ENCODE data around the gene SHROOM2.

DNA sequence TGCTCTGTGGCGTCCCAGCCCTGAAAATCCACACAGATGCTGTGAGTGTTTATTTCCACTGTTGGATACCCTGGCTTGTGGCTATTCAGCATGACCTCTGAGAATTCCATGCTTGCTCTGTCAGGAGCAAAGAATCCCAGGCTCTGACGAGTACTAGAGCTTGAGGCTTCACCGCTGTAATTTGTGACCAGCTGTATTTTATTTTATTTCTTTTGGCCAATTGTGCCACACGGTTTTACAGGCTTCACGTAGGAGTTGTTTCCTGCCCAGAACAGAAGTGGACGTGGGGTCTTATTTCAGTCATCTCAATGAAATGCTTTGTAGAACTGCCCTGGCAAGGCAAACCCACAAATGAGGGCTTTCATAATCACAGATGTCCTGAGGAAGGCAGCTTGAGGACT lies 111.5 kb downstream of the SHROOM2 start:
- TF ChIP-seq, protein P1, sequence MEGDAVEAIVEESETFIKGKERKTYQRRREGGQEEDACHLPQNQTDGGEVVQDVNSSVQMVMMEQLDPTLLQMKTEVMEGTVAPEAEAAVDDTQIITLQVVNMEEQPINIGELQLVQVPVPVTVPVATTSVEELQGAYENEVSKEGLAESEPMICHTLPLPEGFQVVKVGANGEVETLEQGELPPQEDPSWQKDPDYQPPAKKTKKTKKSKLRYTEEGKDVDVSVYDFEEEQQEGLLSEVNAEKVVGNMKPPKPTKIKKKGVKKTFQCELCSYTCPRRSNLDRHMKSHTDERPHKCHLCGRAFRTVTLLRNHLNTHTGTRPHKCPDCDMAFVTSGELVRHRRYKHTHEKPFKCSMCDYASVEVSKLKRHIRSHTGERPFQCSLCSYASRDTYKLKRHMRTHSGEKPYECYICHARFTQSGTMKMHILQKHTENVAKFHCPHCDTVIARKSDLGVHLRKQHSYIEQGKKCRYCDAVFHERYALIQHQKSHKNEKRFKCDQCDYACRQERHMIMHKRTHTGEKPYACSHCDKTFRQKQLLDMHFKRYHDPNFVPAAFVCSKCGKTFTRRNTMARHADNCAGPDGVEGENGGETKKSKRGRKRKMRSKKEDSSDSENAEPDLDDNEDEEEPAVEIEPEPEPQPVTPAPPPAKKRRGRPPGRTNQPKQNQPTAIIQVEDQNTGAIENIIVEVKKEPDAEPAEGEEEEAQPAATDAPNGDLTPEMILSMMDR (IDR thresholded peaks at IDR 0.05): no peak
- no peak for TF ChIP-seq POLR2A (IDR thresholded peaks at IDR 0.05)
- TF ChIP-seq EP300 (IDR thresholded peaks at IDR 0.05): no peak
- no peak for TF ChIP-seq POLR2AphosphoS5 (IDR thresholded peaks at IDR 0.05)
